Measurements from ENCODE around the gene METTL13.
A peak's percentile ranks its signal among the peaks of the same experiment; 100 is the strongest.

The METTL13 gene

GRCh38 chr1:171781176-171781875 is at the start of gene METTL13:
Gene METTL13 (plus strand): TSS chr1:171781660. CDS start chr1:171781968, 308 bp downstream.
- peak; percentile 99 for DNase-seq (ENCODE audit: low spot score)

GRCh38 chr1:171736196-171736595 is 45.3 kb upstream of the METTL13 start:
- DNase-seq (ENCODE audit: low spot score) = no peak

GRCh38 chr1:171738911-171739310 is 42.5 kb upstream of the METTL13 start:
- no peak for DNase-seq (ENCODE audit: low spot score)

GRCh38 chr1:171739656-171740055 is 41.8 kb upstream of the METTL13 start:
- DNase-seq (ENCODE audit: low spot score) = no peak

GRCh38 chr1:171740356-171740863 is 41.0 kb upstream of the METTL13 start:
- no peak for DNase-seq (ENCODE audit: low spot score)

- DNase-seq (ENCODE audit: low spot score) = peak; percentile 63
Observed at GRCh38 chr1:171740987-171741871, 40.2 kb upstream of the METTL13 start.

GRCh38 chr1:171741872-171742576 is 39.4 kb upstream of the METTL13 start, which contains the start of gene VAMP4:
Gene VAMP4 (minus strand): TSS chr1:171742065. CDS start chr1:171738414, 3,651 bp downstream.
- DNase-seq (ENCODE audit: low spot score) = peak; percentile 84

GRCh38 chr1:171742577-171742922 is 38.9 kb upstream of the METTL13 start:
- DNase-seq (ENCODE audit: low spot score) = no peak

GRCh38 chr1:171743081-171743870 is 38.2 kb upstream of the METTL13 start:
- peak; percentile 21 for DNase-seq (ENCODE audit: low spot score)

GRCh38 chr1:171744986-171745385 is 36.5 kb upstream of the METTL13 start:
- DNase-seq (ENCODE audit: low spot score) = no peak

- DNase-seq (ENCODE audit: low spot score) = no peak
Observed at GRCh38 chr1:171748651-171749050, 32.8 kb upstream of the METTL13 start.

- DNase-seq (ENCODE audit: low spot score) = no peak
Observed at GRCh38 chr1:171751221-171751620, 30.2 kb upstream of the METTL13 start.

- DNase-seq (ENCODE audit: low spot score) = no peak
Observed at GRCh38 chr1:171753182-171753581, 28.3 kb upstream of the METTL13 start.

- DNase-seq (ENCODE audit: low spot score) = no peak
Observed at GRCh38 chr1:171753685-171754352, 27.6 kb upstream of the METTL13 start.

- DNase-seq (ENCODE audit: low spot score) = no peak
Observed at GRCh38 chr1:171754353-171754705, 27.1 kb upstream of the METTL13 start.

- no peak for DNase-seq (ENCODE audit: low spot score)
Observed at GRCh38 chr1:171754971-171755370, 26.5 kb upstream of the METTL13 start.

- DNase-seq (ENCODE audit: low spot score) = no peak
Observed at GRCh38 chr1:171756856-171757255, 24.6 kb upstream of the METTL13 start.

- no peak for DNase-seq (ENCODE audit: low spot score)
Observed at GRCh38 chr1:171758011-171758410, 23.4 kb upstream of the METTL13 start.

- DNase-seq (ENCODE audit: low spot score) = no peak
Observed at GRCh38 chr1:171762143-171762563, 19.3 kb upstream of the METTL13 start.

- no peak for DNase-seq (ENCODE audit: low spot score)
Observed at GRCh38 chr1:171763764-171764163, 17.7 kb upstream of the METTL13 start.

- no peak for DNase-seq (ENCODE audit: low spot score)
Observed at GRCh38 chr1:171769171-171769570, 12.3 kb upstream of the METTL13 start.
